GM23338 (cell line): ENCODE data around the gene SFRP5. TPM values are rescaled to one million over a fixed set of nuclear protein-coding genes. Genes with fewer than 3 reads are reported as not detected.

Experiments used
- ATAC-seq: fragments of 200-7000 bp; cut with Tn5 transposase; 3 replicates; pipeline ENCODE4 v1.9.1; 2020
- DNase-seq: peaks from one replicate; pipeline ENCODE4 v3.0.0-alpha.2; 2015; ENCODE audit warnings: low spot score
- H2AFZ ChIP-seq: fragments of 200-600 bp; sonication (generic); 2 replicates; pipeline ENCODE4 v1.8.0; 2016; ENCODE audit warnings: antibody characterized with exemption, mild to moderate bottlenecking, moderate library complexity
- H3F3A ChIP-seq: fragments of 200-600 bp; sonication (generic); replicated peaks from 2 replicates; pipeline ENCODE4 v1.8.0; 2017; ENCODE audit warnings: antibody characterized with exemption, mixed run types, low read depth
- H3K27ac ChIP-seq: fragments of 200-600 bp; sonication (generic); 2 replicates; pipeline ENCODE4 v1.6.1; 2016; ENCODE audit warnings: low read depth
- H3K27me3 ChIP-seq: fragments of 200-600 bp; sonication (generic); 2 replicates; pipeline ENCODE4 v1.8.0; 2016; ENCODE audit warnings: mild to moderate bottlenecking, mixed run types, moderate library complexity; ENCODE audit not compliant: insufficient read depth
- H3K36me3 ChIP-seq: fragments of 200-600 bp; sonication (generic); 2 replicates; pipeline ENCODE4 v1.8.0; 2016; ENCODE audit warnings: mild to moderate bottlenecking; ENCODE audit not compliant: insufficient read depth
- H3K4me1 ChIP-seq: fragments of 200-600 bp; sonication (generic); 2 replicates; pipeline ENCODE4 v1.8.0; 2016; ENCODE audit warnings: mild to moderate bottlenecking, moderate library complexity; ENCODE audit not compliant: insufficient read depth
- H3K4me2 ChIP-seq: fragments of 200-600 bp; sonication (generic); 2 replicates; pipeline ENCODE4 v1.7.1; 2017; ENCODE audit warnings: mixed run types
- H3K4me3 ChIP-seq: fragments of 200-600 bp; sonication (generic); 2 replicates; pipeline ENCODE4 v1.6.1; 2016; ENCODE audit warnings: mixed run types
- H3K79me2 ChIP-seq: fragments of 200-600 bp; sonication (generic); replicated peaks from 2 replicates; pipeline ENCODE4 v1.8.0; 2017; ENCODE audit warnings: mild to moderate bottlenecking; ENCODE audit not compliant: insufficient read depth
- H3K9me2 ChIP-seq: fragments of 200-600 bp; sonication (generic); 2 replicates; pipeline ENCODE4 v1.8.0; 2017; ENCODE audit not compliant: insufficient read depth
- H4K20me1 ChIP-seq: fragments of 200-600 bp; sonication (generic); replicated peaks from 2 replicates; pipeline ENCODE4 v1.8.0; 2017; ENCODE audit warnings: mild to moderate bottlenecking; ENCODE audit not compliant: insufficient read depth
- H3K27ac Mint-ChIP-seq: 2 replicates; pipeline ENCODE4 v1.8.0; 2020; ENCODE audit warnings: inconsistent platforms, mild to moderate bottlenecking, moderate library complexity, mixed read lengths
- H3K27me3 Mint-ChIP-seq: 3 replicates; pipeline ENCODE4 v1.8.0; 2022; ENCODE audit warnings: low read depth, mild to moderate bottlenecking, moderate library complexity, mixed read lengths, inconsistent platforms; ENCODE audit not compliant: insufficient read depth, poor library complexity
- H3K36me3 Mint-ChIP-seq: 3 replicates; pipeline ENCODE4 v1.8.0; 2021; ENCODE audit warnings: low read depth, mild to moderate bottlenecking, inconsistent platforms, moderate library complexity, mixed read lengths
- H3K4me1 Mint-ChIP-seq: 3 replicates; pipeline ENCODE4 v1.8.0; 2020; ENCODE audit warnings: mild to moderate bottlenecking, inconsistent platforms, mixed read lengths
- H3K4me3 Mint-ChIP-seq: 3 replicates; pipeline ENCODE4 v1.8.0; 2021; ENCODE audit warnings: moderate library complexity, mild to moderate bottlenecking, inconsistent platforms, mixed read lengths
- H3K9me3 Mint-ChIP-seq: 3 replicates; pipeline ENCODE4 v1.8.0; 2020; ENCODE audit warnings: moderate library complexity, mild to moderate bottlenecking, inconsistent platforms, mixed read lengths
- CREB1 ChIP-seq: fragments of 250-450 bp; sonication (Bioruptor Pico); IDR thresholded peaks from 2 replicates; pipeline ENCODE4 v1.5.0; 2020; ENCODE audit warnings: low read depth, mild to moderate bottlenecking, moderate library complexity
- CTCF ChIP-seq, 2 experiments: fragments of 200-600 bp in 1 of 2; sonication (generic) in 1 of 2; conservative IDR thresholded peaks; 2 replicates each; pipeline versions ENCODE4 v1.5.1 to v1.6.1; 2016 to 2017; ENCODE audit warnings: antibody characterized with exemption in 2 of 2, low read depth in 2 of 2, mild to moderate bottlenecking in 2 of 2, moderate library complexity in 1 of 2
- ETS1 ChIP-seq: IDR thresholded peaks from 2 replicates; pipeline ENCODE4 v1.6.1; 2016; ENCODE audit warnings: antibody characterized with exemption
- EZH2 ChIP-seq: fragments of 200-600 bp; sonication (generic); IDR thresholded peaks from one replicate; pipeline ENCODE4 v1.8.0; 2017; ENCODE audit warnings: antibody characterized with exemption, mild to moderate bottlenecking, low read depth; ENCODE audit not compliant: unreplicated experiment
- EZH2phosphoT487 ChIP-seq: fragments of 200-600 bp; sonication (generic); IDR thresholded peaks from one replicate; pipeline ENCODE4 v1.8.1; 2018; ENCODE audit warnings: antibody characterized with exemption; ENCODE audit not compliant: unreplicated experiment
- JUNB ChIP-seq: IDR thresholded peaks from one replicate; pipeline ENCODE4 v1.6.1; 2016; ENCODE audit warnings: antibody characterized with exemption; ENCODE audit not compliant: unreplicated experiment
- NANOG ChIP-seq: IDR thresholded peaks from 2 replicates; pipeline ENCODE4 v1.6.1; 2016; ENCODE audit warnings: antibody characterized with exemption, borderline replicate concordance
- POLR2AphosphoS5 ChIP-seq: IDR thresholded peaks from 2 replicates; pipeline ENCODE4 v1.6.1; 2016; ENCODE audit warnings: antibody characterized with exemption, low read depth
- STAT1 ChIP-seq: IDR thresholded peaks from one replicate; pipeline ENCODE4 v1.6.1; 2016; ENCODE audit warnings: antibody characterized with exemption; ENCODE audit not compliant: unreplicated experiment
- ZNF114 ChIP-seq: fragments of 250-450 bp; sonication (Bioruptor Pico); IDR thresholded peaks from 2 replicates; pipeline ENCODE4 v1.5.0; 2020; ENCODE audit warnings: mild to moderate bottlenecking, moderate library complexity
- ZNF331 ChIP-seq: fragments of 250-450 bp; sonication (Bioruptor Pico); IDR thresholded peaks from 2 replicates; pipeline ENCODE4 v1.5.0; 2020; ENCODE audit warnings: low read depth, mild to moderate bottlenecking, moderate library complexity
- ZNF462 ChIP-seq: fragments of 250-450 bp; sonication (Bioruptor Pico); IDR thresholded peaks from 2 replicates; pipeline ENCODE4 v1.5.0; 2020; ENCODE audit warnings: mild to moderate bottlenecking, moderate library complexity
- polyA plus RNA-seq: library from polyadenylated mRNA; unstranded; fragments of >200 nt; fragmentation: Nextera tagmentation; extraction: Ambion mirVana; gene quantifications from 2 replicates; pipeline ENCODE4 v1.2.1, GENCODE V29; 2016
- total RNA-seq: library from RNA; depleted of rRNA; stranded (reverse); fragments of >200 nt; shearing (Covaris generic); gene quantifications from 2 replicates; pipeline ENCODE4 v1.2.3, GENCODE V29; 2014
- TF ChIP-seq, protein P1 (sequence below): IDR thresholded peaks from one replicate; pipeline ENCODE4 v1.6.1; 2018; ENCODE audit warnings: antibody characterized with exemption; ENCODE audit not compliant: unreplicated experiment

SFRP5 gene
- total and polyA plus RNA-seq, 2 experiments from 2014 or later: 2.4 to 3.5 TPM

- no peak for TF ChIP-seq EZH2
Observed at GRCh38 chr10:97818572-97818971, 46.8 kb upstream of the SFRP5 start (continued).

- Histone ChIP-seq H3K9me2 (no peaks in the 10 kb centered on the region), H4K20me1 (no peaks in the 10 kb centered on the region), H3K79me2 (no peaks in the 10 kb centered on the region), H3K27ac (no peak overlapping the region), H3F3A (no peaks in the 10 kb centered on the region), H3K4me2 (no peak overlapping the region), H3K4me3 (no peak overlapping the region), H3K27me3 (no peaks in the 10 kb centered on the region), H3K4me1 (no peaks in the 10 kb centered on the region), H3K36me3 (no peaks in the 10 kb centered on the region), H2AFZ (no peak overlapping the region)
- DNase-seq: no peak
- no peak for ATAC-seq
- H3K36me3 Mint-ChIP-seq: no peaks in the 10 kb centered on the region
- no peaks in the 10 kb centered on the region for H3K9me3 Mint-ChIP-seq
- H3K4me3 Mint-ChIP-seq: no peak overlapping the region
- TF ChIP-seq CTCF (conservative IDR thresholded peaks at IDR 0.05; ENCODE audit: low read depth in 2 of 2) (no peak), ZNF114 (CRISPR knock-in tag) (no peak), POLR2AphosphoS5 (no peak), ZNF462 (CRISPR knock-in tag) (no peak), NANOG (no peak), JUNB (no peak), ETS1 (no peak), STAT1 (no peak), EZH2 (no peak), EZH2phosphoT487 (no peak), CREB1 (CRISPR knock-in tag) (no peak), ZNF331 (CRISPR knock-in tag) (no peak)
- TF ChIP-seq, protein P1, sequence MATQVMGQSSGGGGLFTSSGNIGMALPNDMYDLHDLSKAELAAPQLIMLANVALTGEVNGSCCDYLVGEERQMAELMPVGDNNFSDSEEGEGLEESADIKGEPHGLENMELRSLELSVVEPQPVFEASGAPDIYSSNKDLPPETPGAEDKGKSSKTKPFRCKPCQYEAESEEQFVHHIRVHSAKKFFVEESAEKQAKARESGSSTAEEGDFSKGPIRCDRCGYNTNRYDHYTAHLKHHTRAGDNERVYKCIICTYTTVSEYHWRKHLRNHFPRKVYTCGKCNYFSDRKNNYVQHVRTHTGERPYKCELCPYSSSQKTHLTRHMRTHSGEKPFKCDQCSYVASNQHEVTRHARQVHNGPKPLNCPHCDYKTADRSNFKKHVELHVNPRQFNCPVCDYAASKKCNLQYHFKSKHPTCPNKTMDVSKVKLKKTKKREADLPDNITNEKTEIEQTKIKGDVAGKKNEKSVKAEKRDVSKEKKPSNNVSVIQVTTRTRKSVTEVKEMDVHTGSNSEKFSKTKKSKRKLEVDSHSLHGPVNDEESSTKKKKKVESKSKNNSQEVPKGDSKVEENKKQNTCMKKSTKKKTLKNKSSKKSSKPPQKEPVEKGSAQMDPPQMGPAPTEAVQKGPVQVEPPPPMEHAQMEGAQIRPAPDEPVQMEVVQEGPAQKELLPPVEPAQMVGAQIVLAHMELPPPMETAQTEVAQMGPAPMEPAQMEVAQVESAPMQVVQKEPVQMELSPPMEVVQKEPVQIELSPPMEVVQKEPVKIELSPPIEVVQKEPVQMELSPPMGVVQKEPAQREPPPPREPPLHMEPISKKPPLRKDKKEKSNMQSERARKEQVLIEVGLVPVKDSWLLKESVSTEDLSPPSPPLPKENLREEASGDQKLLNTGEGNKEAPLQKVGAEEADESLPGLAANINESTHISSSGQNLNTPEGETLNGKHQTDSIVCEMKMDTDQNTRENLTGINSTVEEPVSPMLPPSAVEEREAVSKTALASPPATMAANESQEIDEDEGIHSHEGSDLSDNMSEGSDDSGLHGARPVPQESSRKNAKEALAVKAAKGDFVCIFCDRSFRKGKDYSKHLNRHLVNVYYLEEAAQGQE: no peak
- H3K4me1 Mint-ChIP-seq: peaks cover 7% of the 10 kb centered on the region
- peaks cover 6% of the 10 kb centered on the region for H3K27me3 Mint-ChIP-seq
- no peak overlapping the region for H3K27ac Mint-ChIP-seq
Observed at GRCh38 chr10:97816609-97817008, 44.8 kb upstream of the SFRP5 start.
